IMR-90 (cell line): ENCODE measurements around the gene CNNM3. TPM values are rescaled to one million over a fixed set of nuclear protein-coding genes. Genes with fewer than 3 reads are reported as not detected.

Experiments
- ATAC-seq: fragments of 200-7000 bp; cut with Tn5 transposase; 2 replicates; pipeline ENCODE4 v1.9.1; 2020; ENCODE audit warnings: low read depth, mild to moderate bottlenecking, moderate library complexity
- BruUV-seq: library from RNA; stranded (reverse); fragments of 400-500 nt; replicated peaks from 2 replicates; lab custom pipeline; 2021; lab: Mats Ljungman, UMichigan
- CTCF ChIA-PET: fragments of 300-600 bp; formaldehyde crosslinking; extraction: SDS; loops from one replicate; lab custom pipeline; 2021; ENCODE audit warnings: antibody characterized with exemption; lab: Yijun Ruan, JAX
- POLR2A ChIA-PET: fragments of 300-600 bp; sonication (Branson Sonifier 250); formaldehyde crosslinking; loops from one replicate; lab custom pipeline; 2022; ENCODE audit warnings: antibody characterized with exemption; ENCODE audit not compliant: unreplicated experiment; lab: Charles Lee
- DNase-seq: peaks from one replicate; pipeline ENCODE4 v3.0.0; 2013
- H2AFZ ChIP-seq: replicated peaks from 2 replicates; pipeline ENCODE3; 2013; ENCODE audit warnings: low read length, mild to moderate bottlenecking; ENCODE audit not compliant: poor library complexity
- H2AK5ac ChIP-seq: 2 replicates; pipeline ENCODE4 v1.6.1; 2013; ENCODE audit warnings: low read depth, low read length, inconsistent platforms
- H2AK9ac ChIP-seq: replicated peaks from 2 replicates; pipeline ENCODE3; 2013; ENCODE audit warnings: mild to moderate bottlenecking, low read depth, low read length, moderate library complexity; ENCODE audit not compliant: poor library complexity
- H2BK120ac ChIP-seq: 2 replicates; pipeline ENCODE4 v1.6.1; 2013; ENCODE audit warnings: low read depth, low read length, inconsistent platforms
- H2BK15ac ChIP-seq: 3 replicates; pipeline ENCODE4 v1.6.1; 2013; ENCODE audit warnings: low read depth, low read length, inconsistent platforms
- H2BK20ac ChIP-seq: 2 replicates; pipeline ENCODE4 v1.6.1; 2013; ENCODE audit warnings: low read depth, mild to moderate bottlenecking, inconsistent platforms, low read length, moderate library complexity
- H2BK5ac ChIP-seq: 2 replicates; pipeline ENCODE4 v1.6.1; 2013; ENCODE audit warnings: mild to moderate bottlenecking, low read depth, low read length, inconsistent platforms; ENCODE audit not compliant: poor library complexity, severe bottlenecking
- H3K14ac ChIP-seq: replicated peaks from 2 replicates; pipeline ENCODE4 v1.6.1; 2013; ENCODE audit warnings: low read depth, low read length, inconsistent platforms
- H3K18ac ChIP-seq: 2 replicates; pipeline ENCODE4 v1.6.1; 2013; ENCODE audit warnings: low read depth, low read length, control low read depth
- H3K23ac ChIP-seq: 2 replicates; pipeline ENCODE4 v1.6.1; 2013; ENCODE audit warnings: low read depth, low read length, inconsistent platforms
- H3K27ac ChIP-seq: 2 replicates; pipeline ENCODE4 v1.5.1; 2013; ENCODE audit warnings: mild to moderate bottlenecking, control low read depth, low read length; ENCODE audit not compliant: insufficient read depth
- H3K27me3 ChIP-seq: 2 replicates; pipeline ENCODE4 v1.6.1; 2013; ENCODE audit warnings: low read length; ENCODE audit not compliant: control insufficient read depth, insufficient read depth
- H3K36me3 ChIP-seq: 2 replicates; pipeline ENCODE4 v1.6.1; 2013; ENCODE audit warnings: low read length, mixed read lengths; ENCODE audit not compliant: control insufficient read depth, insufficient read depth
- H3K4ac ChIP-seq: 2 replicates; pipeline ENCODE4 v1.6.1; 2013; ENCODE audit warnings: low read depth, low read length, inconsistent platforms
- H3K4me1 ChIP-seq: 2 replicates; pipeline ENCODE4 v1.6.1; 2013; ENCODE audit warnings: low read length, mixed read lengths; ENCODE audit not compliant: control insufficient read depth, insufficient read depth
- H3K4me2 ChIP-seq: 2 replicates; pipeline ENCODE4 v1.6.1; 2013; ENCODE audit warnings: low read depth, mild to moderate bottlenecking, control low read depth, low read length, moderate library complexity
- H3K4me3 ChIP-seq: 2 replicates; pipeline ENCODE4 v1.5.1; 2013; ENCODE audit warnings: low read depth, mild to moderate bottlenecking, control low read depth, low read length, moderate library complexity; ENCODE audit not compliant: insufficient read depth
- H3K56ac ChIP-seq: 2 replicates; pipeline ENCODE4 v1.6.1; 2013; ENCODE audit warnings: low read length, inconsistent platforms; ENCODE audit not compliant: insufficient read depth; ENCODE audit errors: extremely low read depth
- H3K79me1 ChIP-seq, 2 experiments: 2 replicates each; pipeline ENCODE4 v1.6.1; 2013; ENCODE audit warnings: low read length in 2 of 2, inconsistent platforms in 1 of 2, low read depth in 1 of 2
- H3K9ac ChIP-seq: 2 replicates; pipeline ENCODE4 v1.6.1; 2013; ENCODE audit warnings: low read depth, low read length, control low read depth
- H3K9me1 ChIP-seq: 2 replicates; pipeline ENCODE4 v1.6.1; 2013; ENCODE audit warnings: low read length, inconsistent platforms; ENCODE audit not compliant: insufficient read depth
- H3K9me3 ChIP-seq: 2 replicates; pipeline ENCODE4 v1.6.1; 2013; ENCODE audit warnings: low read length; ENCODE audit not compliant: control insufficient read depth, insufficient read depth
- H4K20me1 ChIP-seq: 2 replicates; pipeline ENCODE4 v1.6.1; 2013; ENCODE audit warnings: low read length, inconsistent platforms; ENCODE audit not compliant: insufficient read depth
- H4K5ac ChIP-seq: 2 replicates; pipeline ENCODE4 v1.6.1; 2013; ENCODE audit warnings: mild to moderate bottlenecking, low read depth, low read length, control low read depth
- H4K8ac ChIP-seq, 2 experiments: 2 replicates each; pipeline ENCODE4 v1.6.1; 2013; ENCODE audit warnings: low read depth in 2 of 2, low read length in 2 of 2, control low read depth in 1 of 2, inconsistent platforms in 1 of 2
- H4K91ac ChIP-seq: 2 replicates; pipeline ENCODE4 v1.6.1; 2013; ENCODE audit warnings: low read depth, low read length, inconsistent platforms; ENCODE audit not compliant: insufficient read depth
- CHD1 ChIP-seq: IDR thresholded peaks from 2 replicates; pipeline ENCODE4 v1.6.1; 2012; ENCODE audit warnings: low read depth, low read length, improper control_type of control experiment
- FOS ChIP-seq: fragments of 150-350 bp; IDR thresholded peaks from 2 replicates; pipeline ENCODE4 v1.6.1; 2016; ENCODE audit warnings: low read depth, low read length
- MAFK ChIP-seq: IDR thresholded peaks from 2 replicates; pipeline ENCODE4 v1.6.1; 2012; ENCODE audit warnings: low read depth, low read length, improper control_type of control experiment
- MAZ ChIP-seq: IDR thresholded peaks from 2 replicates; pipeline ENCODE4 v1.6.1; 2012; ENCODE audit warnings: low read depth, mild to moderate bottlenecking, low read length, improper control_type of control experiment, moderate library complexity, borderline replicate concordance
- NFE2L2 ChIP-seq: fragments of 150-350 bp; IDR thresholded peaks from 2 replicates; pipeline ENCODE4 v1.6.1; 2016; ENCODE audit warnings: low read depth, mild to moderate bottlenecking, low read length
- POLR2A ChIP-seq: IDR thresholded peaks from 2 replicates; pipeline ENCODE4 v1.6.1; 2012; ENCODE audit warnings: mild to moderate bottlenecking, low read depth, low read length
- RAD21 ChIP-seq: IDR thresholded peaks from 2 replicates; pipeline ENCODE4 v1.6.1; 2012; ENCODE audit warnings: low read length, improper control_type of control experiment
- RFX5 ChIP-seq: IDR thresholded peaks from 2 replicates; pipeline ENCODE4 v1.8.0; 2012; ENCODE audit warnings: low read depth, mild to moderate bottlenecking, low read length, moderate library complexity
- WGBS, 2 experiments: methylation state at CpG; one replicate each; pipeline versions ENCODE4 v1.1.5 to v1.1.7; 2013; ENCODE audit warnings: missing lambda C conversion rate in 2 of 2; ENCODE audit not compliant: insufficient read length in 1 of 2; ENCODE audit errors: extremely low coverage in 2 of 2; 5-methylcytosine and 5-hydroxymethylcytosine counted together
- dilution Hi-C: fragments of 300-500 bp; cut with HindIII; formaldehyde crosslinking; loops from one replicate; pipeline ENCODE4 v1.14.3; 2018; ENCODE audit warnings: low sequenced_read_pairs; ENCODE audit not compliant: unreplicated experiment
- in situ Hi-C: fragments of 300-500 bp; cut with MboI; formaldehyde crosslinking; loops from 3 replicates; pipeline ENCODE4 v1.14.3; 2019; ENCODE audit warnings: low sequenced_read_pairs, inconsistent platforms, mixed read lengths
- intact Hi-C: fragments of 100-400 bp; cut with micrococcal nuclease; formaldehyde crosslinking; loops from 2 replicates; pipeline ENCODE4 v1.10.0; 2022
- polyA plus RNA-seq, 3 experiments: library from polyadenylated mRNA; depleted of rRNA; stranded (reverse); fragments of >200 nt; gene quantifications; 2 replicates each; pipeline ENCODE4 v1.2.3, GENCODE V29; 2012; ENCODE audit warnings: low replicate concordance in 1 of 3
- total RNA-seq: library from RNA; depleted of rRNA; stranded (reverse); fragments of >200 nt; gene quantifications from 2 replicates; pipeline ENCODE4 v1.2.3, GENCODE V29; 2012
- TF ChIP-seq, protein P1 (sequence below): fragments of 150-350 bp; IDR thresholded peaks from 2 replicates; pipeline ENCODE4 v1.6.1; 2016; ENCODE audit warnings: low read depth, mild to moderate bottlenecking, low read length, moderate library complexity, borderline replicate concordance
- TF ChIP-seq, protein P2 (sequence below): conservative IDR thresholded peaks from 2 replicates; pipeline ENCODE4 v1.5.1; 2012; ENCODE audit warnings: mild to moderate bottlenecking, low read depth, low read length, improper control_type of control experiment
- TF ChIP-seq, protein P3 (sequence below): fragments of 150-350 bp; IDR thresholded peaks from 2 replicates; pipeline ENCODE4 v1.6.1; 2017; ENCODE audit warnings: mild to moderate bottlenecking, antibody characterized with exemption, low read length, low read depth

The CNNM3 gene
- total and polyA plus RNA-seq, 2 of the 4 experiments (the other 2 are of a cell fraction) = 2.3 to 6.1 TPM

DNA sequence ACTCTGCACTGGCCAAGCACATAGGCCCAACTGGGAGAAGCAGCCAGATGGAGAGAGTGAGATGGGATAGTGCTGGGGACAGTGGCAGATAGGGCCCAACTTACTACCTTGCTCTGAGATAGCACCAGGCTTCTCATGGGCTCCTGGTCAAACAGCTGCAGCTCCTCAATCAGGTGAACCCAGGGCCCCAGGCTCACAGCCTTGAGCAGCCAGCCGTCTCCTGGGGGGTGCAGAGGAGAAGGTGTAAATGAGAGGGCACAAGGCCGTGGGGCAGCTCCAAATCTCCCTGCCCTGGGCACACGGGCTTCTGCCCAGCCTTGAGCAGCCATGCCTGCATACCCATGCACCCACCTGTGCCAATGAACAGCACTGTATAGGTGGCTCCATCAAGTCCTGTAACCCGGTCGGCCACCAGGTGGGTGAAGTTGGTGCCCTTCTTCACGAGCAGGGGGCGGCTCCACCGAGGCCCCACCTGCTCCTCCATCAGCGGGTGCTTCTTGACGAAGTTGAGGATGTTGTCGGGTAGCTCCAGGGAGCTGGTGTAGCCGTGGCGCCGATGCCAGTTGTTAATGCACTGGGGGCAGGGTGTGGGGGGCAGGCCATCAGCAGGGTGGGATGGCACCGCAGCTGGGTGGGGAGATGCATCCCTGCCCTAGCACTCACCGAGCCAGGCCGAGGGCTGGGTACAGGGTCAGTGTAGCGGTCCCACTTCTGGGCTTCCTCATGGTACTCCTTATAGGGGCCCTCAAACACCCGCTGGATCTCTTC is 47.7 kb downstream of the CNNM3 start (continued):
- no peak for TF ChIP-seq FOS

DNA sequence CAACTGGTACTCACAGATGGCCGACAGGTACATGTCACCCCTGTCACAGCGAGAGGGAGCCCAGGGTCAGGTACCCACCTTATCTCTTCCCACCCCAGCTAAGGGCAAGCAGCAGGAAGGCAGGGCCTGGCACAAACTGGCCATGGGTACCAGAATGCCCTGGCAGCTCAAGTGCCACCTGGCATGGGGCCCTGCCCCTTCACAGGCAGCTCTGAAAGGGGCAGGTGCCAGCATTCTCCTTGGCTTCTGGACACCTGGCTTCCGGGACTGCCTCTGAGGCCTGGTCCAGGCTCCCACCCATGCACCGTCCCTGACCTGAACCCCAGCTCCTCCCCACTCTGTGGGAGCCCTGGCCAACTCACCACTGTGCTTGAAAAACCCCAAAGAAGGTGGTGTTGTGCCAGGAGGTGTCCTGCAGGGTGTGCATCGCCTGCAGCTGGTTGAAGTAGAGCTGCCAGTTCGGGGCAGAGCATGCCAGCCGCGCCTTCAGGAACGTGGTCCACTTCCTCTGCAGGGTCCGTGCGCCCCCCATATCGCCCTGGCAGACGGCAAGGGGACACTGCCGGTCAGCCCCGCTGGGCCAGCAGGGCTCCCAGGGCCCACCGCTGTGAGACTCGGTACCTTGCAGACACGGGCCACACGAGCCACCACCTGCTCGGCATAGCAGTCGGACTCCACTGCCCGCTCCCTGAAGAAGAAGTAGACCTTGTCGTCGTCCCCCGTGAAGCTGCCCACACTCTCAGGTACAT is 48.4 kb downstream of the CNNM3 start:
- no TSS peak for BruUV-seq
- H2AK5ac ChIP-seq = no peak overlapping the region
- H3K4me1 ChIP-seq = peaks cover 5% of the 10 kb centered on the region; the same call in 1 of the 2 replicates
- WGBS, 2 experiments = no CpG with 5 or more reads among the region's 25 CpGs
- peaks cover 67% of the 10 kb centered on the region for H3K36me3 ChIP-seq
- no peak overlapping the region for H3K27ac ChIP-seq
- no peak overlapping the region for H2BK5ac ChIP-seq
- no peak overlapping the region for H4K91ac ChIP-seq
- H3K4ac ChIP-seq = no peak overlapping the region
- POLR2A ChIA-PET = no interaction called here
- no peaks in the 10 kb centered on the region for H3K9me3 ChIP-seq
- in situ Hi-C loops = loop anchor here (25.0 kb wide), 1 partner anchor 248 kb away; the partner anchor contains the start of gene ANKRD36
- H3K4me3 ChIP-seq = no peak overlapping the region
- H2AFZ ChIP-seq = no peak overlapping the region
- no peak overlapping the region for H4K5ac ChIP-seq
- no peak overlapping the region for H3K56ac ChIP-seq
- ATAC-seq (no peak), DNase-seq (no peak)
- no peaks in the 10 kb centered on the region for H3K9me1 ChIP-seq
- TF ChIP-seq RFX5 = no peak
- TF ChIP-seq, protein P1, sequence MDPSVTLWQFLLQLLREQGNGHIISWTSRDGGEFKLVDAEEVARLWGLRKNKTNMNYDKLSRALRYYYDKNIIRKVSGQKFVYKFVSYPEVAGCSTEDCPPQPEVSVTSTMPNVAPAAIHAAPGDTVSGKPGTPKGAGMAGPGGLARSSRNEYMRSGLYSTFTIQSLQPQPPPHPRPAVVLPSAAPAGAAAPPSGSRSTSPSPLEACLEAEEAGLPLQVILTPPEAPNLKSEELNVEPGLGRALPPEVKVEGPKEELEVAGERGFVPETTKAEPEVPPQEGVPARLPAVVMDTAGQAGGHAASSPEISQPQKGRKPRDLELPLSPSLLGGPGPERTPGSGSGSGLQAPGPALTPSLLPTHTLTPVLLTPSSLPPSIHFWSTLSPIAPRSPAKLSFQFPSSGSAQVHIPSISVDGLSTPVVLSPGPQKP = no peak
- TF ChIP-seq FOS = no peak
- no peak for TF ChIP-seq RAD21
- TF ChIP-seq, protein P2, sequence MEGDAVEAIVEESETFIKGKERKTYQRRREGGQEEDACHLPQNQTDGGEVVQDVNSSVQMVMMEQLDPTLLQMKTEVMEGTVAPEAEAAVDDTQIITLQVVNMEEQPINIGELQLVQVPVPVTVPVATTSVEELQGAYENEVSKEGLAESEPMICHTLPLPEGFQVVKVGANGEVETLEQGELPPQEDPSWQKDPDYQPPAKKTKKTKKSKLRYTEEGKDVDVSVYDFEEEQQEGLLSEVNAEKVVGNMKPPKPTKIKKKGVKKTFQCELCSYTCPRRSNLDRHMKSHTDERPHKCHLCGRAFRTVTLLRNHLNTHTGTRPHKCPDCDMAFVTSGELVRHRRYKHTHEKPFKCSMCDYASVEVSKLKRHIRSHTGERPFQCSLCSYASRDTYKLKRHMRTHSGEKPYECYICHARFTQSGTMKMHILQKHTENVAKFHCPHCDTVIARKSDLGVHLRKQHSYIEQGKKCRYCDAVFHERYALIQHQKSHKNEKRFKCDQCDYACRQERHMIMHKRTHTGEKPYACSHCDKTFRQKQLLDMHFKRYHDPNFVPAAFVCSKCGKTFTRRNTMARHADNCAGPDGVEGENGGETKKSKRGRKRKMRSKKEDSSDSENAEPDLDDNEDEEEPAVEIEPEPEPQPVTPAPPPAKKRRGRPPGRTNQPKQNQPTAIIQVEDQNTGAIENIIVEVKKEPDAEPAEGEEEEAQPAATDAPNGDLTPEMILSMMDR = no peak
- TF ChIP-seq NFE2L2 = no peak
- TF ChIP-seq, protein P3, sequence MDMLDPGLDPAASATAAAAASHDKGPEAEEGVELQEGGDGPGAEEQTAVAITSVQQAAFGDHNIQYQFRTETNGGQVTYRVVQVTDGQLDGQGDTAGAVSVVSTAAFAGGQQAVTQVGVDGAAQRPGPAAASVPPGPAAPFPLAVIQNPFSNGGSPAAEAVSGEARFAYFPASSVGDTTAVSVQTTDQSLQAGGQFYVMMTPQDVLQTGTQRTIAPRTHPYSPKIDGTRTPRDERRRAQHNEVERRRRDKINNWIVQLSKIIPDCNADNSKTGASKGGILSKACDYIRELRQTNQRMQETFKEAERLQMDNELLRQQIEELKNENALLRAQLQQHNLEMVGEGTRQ = no peak
- TF ChIP-seq MAZ = no peak
- no peak for TF ChIP-seq POLR2A
- TF ChIP-seq MAFK = no peak
- TF ChIP-seq CHD1 = no peak
- peaks cover 5 to 50% of the 10 kb centered on the region in 2 experiments for H3K79me1 ChIP-seq
- dilution Hi-C loops = no loop called here
- H3K4me2 ChIP-seq = no peak overlapping the region
- H3K18ac ChIP-seq = no peak overlapping the region
- H2BK15ac ChIP-seq = no peak overlapping the region
- intact Hi-C loops = no loop called here
- H2BK120ac ChIP-seq = no peak overlapping the region
- no peak overlapping the region for H2BK20ac ChIP-seq
- H3K9ac ChIP-seq = no peak overlapping the region
- no peaks in the 10 kb centered on the region for H3K27me3 ChIP-seq
- H4K8ac ChIP-seq = no peak overlapping the region
- CTCF ChIA-PET = no interaction called here
- no peak overlapping the region for H3K23ac ChIP-seq
- peaks cover 39% of the 10 kb centered on the region for H4K20me1 ChIP-seq
- H3K14ac ChIP-seq = no peak overlapping the region
- H2AK9ac ChIP-seq = no peak overlapping the region
